ENCODE data around the gene NLN. TPM values are rescaled to one million over a fixed set of nuclear protein-coding genes. Genes with fewer than 3 reads are reported as not detected.
A peak's percentile ranks its signal among the peaks of the same experiment; 100 is the strongest.

NLN gene
- total RNA-seq, 1 experiment from 2014 or later = 42.1 TPM

- no TSS peak for BruUV-seq (replicated peaks)
- H3K27me3 Mint-ChIP-seq (ENCODE audit: insufficient read depth, unreplicated experiment) = peaks cover 5% of the 10 kb centered on the region
- no peak overlapping the region for H3K27ac Mint-ChIP-seq (ENCODE audit: low read depth, unreplicated experiment)
- peaks cover 13% of the 10 kb centered on the region for H3K4me1 Mint-ChIP-seq (ENCODE audit: insufficient read depth, unreplicated experiment)
- CTCF ChIA-PET = interaction anchor here (1.1 kb wide), 1 partner anchor 12 kb away, joined by 4 read pairs; no protein-coding TSS in a partner anchor
- no peaks in the 10 kb centered on the region for H3K36me3 Mint-ChIP-seq (ENCODE audit: insufficient read depth, unreplicated experiment)
- no peak for TF ChIP-seq CTCF (IDR thresholded peaks at IDR 0.05; ENCODE audit: unreplicated experiment)
- no peak for DNase-seq (ENCODE audit: unreplicated experiment)
- POLR2A ChIA-PET = no interaction called here
- no peak overlapping the region for H3K4me3 Mint-ChIP-seq (ENCODE audit: unreplicated experiment)
- intact Hi-C loops (cut with micrococcal nuclease) = no loop called here
- no peaks in the 10 kb centered on the region for H3K9me3 Mint-ChIP-seq (ENCODE audit: unreplicated experiment)
These were observed 134.5 kb downstream of the NLN start for GRCh38 chr5:65856520-65856919.

GRCh38 chr5:65858316-65858715 is 136.3 kb downstream of the NLN start:
- Mint-ChIP-seq H3K27ac (ENCODE audit: low read depth, unreplicated experiment) (no peak overlapping the region), H3K27me3 (ENCODE audit: insufficient read depth, unreplicated experiment) (no peaks in the 10 kb centered on the region), H3K36me3 (ENCODE audit: insufficient read depth, unreplicated experiment) (no peaks in the 10 kb centered on the region), H3K4me3 (ENCODE audit: unreplicated experiment) (no peak overlapping the region), H3K9me3 (ENCODE audit: unreplicated experiment) (no peaks in the 10 kb centered on the region), H3K4me1 (ENCODE audit: insufficient read depth, unreplicated experiment) (peaks cover 19% of the 10 kb centered on the region)
- CTCF ChIA-PET = no interaction called here
- intact Hi-C loops (cut with micrococcal nuclease) = no loop called here
- BruUV-seq (replicated peaks) = no TSS peak
- POLR2A ChIA-PET = no interaction called here
- DNase-seq (ENCODE audit: unreplicated experiment) = peak; percentile 73
- TF ChIP-seq CTCF (IDR thresholded peaks at IDR 0.05; ENCODE audit: unreplicated experiment) = no peak

- DNase-seq (ENCODE audit: unreplicated experiment) = peak; percentile 78
- H3K4me1 Mint-ChIP-seq (ENCODE audit: insufficient read depth, unreplicated experiment) = peaks cover 19% of the 10 kb centered on the region
- no peak overlapping the region for H3K4me3 Mint-ChIP-seq (ENCODE audit: unreplicated experiment)
- no peaks in the 10 kb centered on the region for H3K27me3 Mint-ChIP-seq (ENCODE audit: insufficient read depth, unreplicated experiment)
- peak overlapping the region; percentile 57 for H3K27ac Mint-ChIP-seq (ENCODE audit: low read depth, unreplicated experiment)
- POLR2A ChIA-PET = interaction anchor here (0.6 to 1.3 kb wide), 3 partner anchors 9 to 182 kb away, joined by 3 to 6 read pairs (median 3); partner anchors contain the start of gene ERBIN
- CTCF ChIA-PET = interaction anchor here (0.7 kb wide), 1 partner anchor 89 kb away, joined by 3 read pairs; no protein-coding TSS in a partner anchor
- H3K36me3 Mint-ChIP-seq (ENCODE audit: insufficient read depth, unreplicated experiment) = no peaks in the 10 kb centered on the region
- no peak for TF ChIP-seq CTCF (IDR thresholded peaks at IDR 0.05; ENCODE audit: unreplicated experiment)
- H3K9me3 Mint-ChIP-seq (ENCODE audit: unreplicated experiment) = no peaks in the 10 kb centered on the region
- no TSS peak for BruUV-seq (replicated peaks)
- intact Hi-C loops (cut with micrococcal nuclease) = no loop called here
These were observed 139.8 kb downstream of the NLN start for GRCh38 chr5:65861830-65862241.

- Mint-ChIP-seq H3K4me3 (ENCODE audit: unreplicated experiment) (peak overlapping the region; percentile 1), H3K9me3 (ENCODE audit: unreplicated experiment) (no peaks in the 10 kb centered on the region), H3K27me3 (ENCODE audit: insufficient read depth, unreplicated experiment) (no peaks in the 10 kb centered on the region), H3K4me1 (ENCODE audit: insufficient read depth, unreplicated experiment) (peaks cover 19% of the 10 kb centered on the region), H3K36me3 (ENCODE audit: insufficient read depth, unreplicated experiment) (no peaks in the 10 kb centered on the region), H3K27ac (ENCODE audit: low read depth, unreplicated experiment) (peak overlapping the region; percentile 57)
- intact Hi-C loops (cut with micrococcal nuclease) = no loop called here
- DNase-seq (ENCODE audit: unreplicated experiment) = no peak
- CTCF ChIA-PET = interaction anchor here (0.7 kb wide), 1 partner anchor 90 kb away, joined by 3 read pairs; no protein-coding TSS in a partner anchor
- POLR2A ChIA-PET = interaction anchor here (0.6 to 1.3 kb wide), 2 partner anchors 64 to 181 kb away, joined by 3 to 6 read pairs; partner anchors contain the start of gene ERBIN
- no TSS peak for BruUV-seq (replicated peaks)
- no peak for TF ChIP-seq CTCF (IDR thresholded peaks at IDR 0.05; ENCODE audit: unreplicated experiment)
These were observed 140.4 kb downstream of the NLN start for GRCh38 chr5:65862384-65862783.

Measured in MCF 10A (cell line).